Measurements from ENCODE around the gene ZBTB48. TPM values are rescaled to one million over a fixed set of nuclear protein-coding genes. Genes with fewer than 3 reads are reported as not detected.
"Not testable (repeated sequence)": the region's sequence is repeated elsewhere in the genome, so short reads cannot be mapped to it uniquely, and the experiment has no call there.

The ZBTB48 gene
- total RNA-seq, 1 donor from 2014 or later: 44.2 TPM

DNA sequence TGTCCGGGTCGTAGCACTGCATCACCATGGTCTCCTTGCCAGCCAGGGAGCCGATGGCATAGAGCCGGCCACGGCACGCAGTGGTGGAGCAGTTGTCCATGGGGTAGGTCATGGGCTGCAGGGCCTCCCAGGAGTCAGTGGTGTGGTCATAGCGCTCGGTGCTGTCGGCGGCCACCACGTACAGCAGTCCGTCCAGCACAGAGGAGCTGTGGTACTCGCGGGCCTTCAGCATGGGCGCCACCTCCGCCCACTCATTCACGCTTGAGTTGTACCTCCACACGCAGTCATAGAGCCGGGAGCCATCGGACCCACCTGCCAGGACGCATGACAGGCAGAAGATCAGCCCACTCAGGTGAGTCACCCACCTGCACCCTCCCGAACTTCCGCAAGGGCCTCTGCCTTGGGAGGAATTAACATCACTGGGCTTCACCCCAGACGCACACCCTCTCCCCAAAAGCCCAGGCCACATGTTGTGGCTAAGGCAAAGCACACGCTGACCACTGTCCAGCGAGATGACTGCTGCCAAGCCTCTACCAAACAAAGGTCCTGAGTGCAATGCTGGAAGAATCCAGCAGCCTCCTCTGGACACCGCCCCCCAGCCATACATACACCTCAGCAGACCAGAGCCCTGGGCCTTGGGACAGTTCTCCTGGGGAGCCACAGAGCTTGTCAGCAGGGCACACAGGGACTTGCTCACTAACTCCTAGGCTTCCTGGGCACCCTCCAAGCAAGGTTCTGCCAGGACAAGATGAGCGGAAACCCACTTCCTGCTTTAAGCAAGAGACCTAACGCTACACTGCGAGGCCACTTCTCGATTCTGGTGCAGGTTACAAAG is 19.6 kb downstream of the ZBTB48 start:
- H3K4me1 Mint-ChIP-seq (ENCODE audit: unreplicated experiment): peaks cover 24% of the 10 kb centered on the region
- DNase-seq (ENCODE audit: extremely low spot score, unreplicated experiment): no peak
- H3K27me3 Mint-ChIP-seq: peaks cover 8% of the 10 kb centered on the region
- H3K4me3 Mint-ChIP-seq: peak overlapping the region; percentile 31
- H3K9me3 Mint-ChIP-seq: no peaks in the 10 kb centered on the region
- TF ChIP-seq, protein P1, sequence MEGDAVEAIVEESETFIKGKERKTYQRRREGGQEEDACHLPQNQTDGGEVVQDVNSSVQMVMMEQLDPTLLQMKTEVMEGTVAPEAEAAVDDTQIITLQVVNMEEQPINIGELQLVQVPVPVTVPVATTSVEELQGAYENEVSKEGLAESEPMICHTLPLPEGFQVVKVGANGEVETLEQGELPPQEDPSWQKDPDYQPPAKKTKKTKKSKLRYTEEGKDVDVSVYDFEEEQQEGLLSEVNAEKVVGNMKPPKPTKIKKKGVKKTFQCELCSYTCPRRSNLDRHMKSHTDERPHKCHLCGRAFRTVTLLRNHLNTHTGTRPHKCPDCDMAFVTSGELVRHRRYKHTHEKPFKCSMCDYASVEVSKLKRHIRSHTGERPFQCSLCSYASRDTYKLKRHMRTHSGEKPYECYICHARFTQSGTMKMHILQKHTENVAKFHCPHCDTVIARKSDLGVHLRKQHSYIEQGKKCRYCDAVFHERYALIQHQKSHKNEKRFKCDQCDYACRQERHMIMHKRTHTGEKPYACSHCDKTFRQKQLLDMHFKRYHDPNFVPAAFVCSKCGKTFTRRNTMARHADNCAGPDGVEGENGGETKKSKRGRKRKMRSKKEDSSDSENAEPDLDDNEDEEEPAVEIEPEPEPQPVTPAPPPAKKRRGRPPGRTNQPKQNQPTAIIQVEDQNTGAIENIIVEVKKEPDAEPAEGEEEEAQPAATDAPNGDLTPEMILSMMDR (conservative IDR thresholded peaks at IDR 0.05): no peak
- no peak overlapping the region for H3K27ac Mint-ChIP-seq
- H3K36me3 Mint-ChIP-seq: no peaks in the 10 kb centered on the region

DNA sequence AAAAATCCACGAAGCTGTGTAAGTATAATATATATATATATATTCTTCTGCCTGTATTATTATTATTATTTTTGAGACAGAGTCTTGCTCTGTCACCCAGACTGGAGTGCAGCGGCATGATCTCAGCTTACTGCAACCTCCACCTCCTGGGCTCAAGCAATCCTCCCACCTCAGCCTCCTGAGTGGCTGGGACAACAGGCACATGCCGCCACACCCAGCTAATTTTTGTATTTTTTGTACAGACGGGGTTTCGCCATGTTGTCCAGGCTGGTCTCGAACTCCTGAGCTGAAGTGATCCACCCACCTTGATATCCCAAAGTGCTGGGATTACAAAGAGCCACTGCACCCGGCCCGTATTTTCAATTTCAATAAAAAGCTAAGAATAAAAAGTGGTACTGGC is 20.2 kb downstream of the ZBTB48 start:
- peak overlapping the region; percentile 91 for H3K27ac Mint-ChIP-seq
- not testable (repeated sequence) for H3K27me3 Mint-ChIP-seq; H3K9me3 Mint-ChIP-seq; DNase-seq (ENCODE audit: extremely low spot score, unreplicated experiment); H3K36me3 Mint-ChIP-seq
- H3K4me3 Mint-ChIP-seq: peak overlapping the region; percentile 94
- peaks cover 25% of the 10 kb centered on the region for H3K4me1 Mint-ChIP-seq (ENCODE audit: unreplicated experiment)

DNA sequence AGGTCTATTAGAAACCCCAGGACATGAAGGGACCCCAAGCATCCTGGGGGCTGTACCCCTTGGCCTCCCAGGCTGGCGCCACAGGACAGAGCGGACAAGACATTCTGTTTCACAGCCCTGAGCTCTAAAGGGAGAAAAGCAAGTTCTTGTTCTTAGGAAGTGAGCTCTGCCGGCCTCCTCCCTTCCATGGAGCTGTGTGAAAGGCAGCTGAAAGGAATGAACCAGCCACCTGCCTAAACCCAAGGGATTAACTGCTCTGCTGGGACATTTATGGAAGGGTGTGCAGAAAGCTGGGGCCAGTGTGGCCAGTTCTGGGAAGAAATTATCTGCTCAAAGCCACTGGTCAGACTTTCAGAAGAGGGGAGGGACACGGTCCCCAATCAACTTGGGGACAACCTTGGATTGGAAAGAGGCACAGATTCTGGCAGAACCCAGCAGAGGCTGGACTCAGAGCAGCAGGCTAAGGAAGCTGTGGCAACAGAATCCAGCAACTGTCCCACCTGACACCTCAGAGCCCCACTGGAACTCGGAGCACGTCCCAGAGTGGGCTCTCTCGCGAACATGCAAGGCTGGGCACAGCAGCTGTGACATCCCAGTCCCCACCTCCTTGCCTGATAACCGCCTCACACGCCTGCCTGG is 20.7 kb downstream of the ZBTB48 start:
- no peak for DNase-seq (ENCODE audit: extremely low spot score, unreplicated experiment)
- Mint-ChIP-seq H3K4me3 (peak overlapping the region; percentile 94), H3K9me3 (no peaks in the 10 kb centered on the region), H3K27me3 (peaks cover 8% of the 10 kb centered on the region), H3K27ac (peak overlapping the region; percentile 91), H3K36me3 (no peaks in the 10 kb centered on the region), H3K4me1 (ENCODE audit: unreplicated experiment) (peaks cover 25% of the 10 kb centered on the region)
- TF ChIP-seq, protein P1 (conservative IDR thresholded peaks at IDR 0.05): no peak

DNA sequence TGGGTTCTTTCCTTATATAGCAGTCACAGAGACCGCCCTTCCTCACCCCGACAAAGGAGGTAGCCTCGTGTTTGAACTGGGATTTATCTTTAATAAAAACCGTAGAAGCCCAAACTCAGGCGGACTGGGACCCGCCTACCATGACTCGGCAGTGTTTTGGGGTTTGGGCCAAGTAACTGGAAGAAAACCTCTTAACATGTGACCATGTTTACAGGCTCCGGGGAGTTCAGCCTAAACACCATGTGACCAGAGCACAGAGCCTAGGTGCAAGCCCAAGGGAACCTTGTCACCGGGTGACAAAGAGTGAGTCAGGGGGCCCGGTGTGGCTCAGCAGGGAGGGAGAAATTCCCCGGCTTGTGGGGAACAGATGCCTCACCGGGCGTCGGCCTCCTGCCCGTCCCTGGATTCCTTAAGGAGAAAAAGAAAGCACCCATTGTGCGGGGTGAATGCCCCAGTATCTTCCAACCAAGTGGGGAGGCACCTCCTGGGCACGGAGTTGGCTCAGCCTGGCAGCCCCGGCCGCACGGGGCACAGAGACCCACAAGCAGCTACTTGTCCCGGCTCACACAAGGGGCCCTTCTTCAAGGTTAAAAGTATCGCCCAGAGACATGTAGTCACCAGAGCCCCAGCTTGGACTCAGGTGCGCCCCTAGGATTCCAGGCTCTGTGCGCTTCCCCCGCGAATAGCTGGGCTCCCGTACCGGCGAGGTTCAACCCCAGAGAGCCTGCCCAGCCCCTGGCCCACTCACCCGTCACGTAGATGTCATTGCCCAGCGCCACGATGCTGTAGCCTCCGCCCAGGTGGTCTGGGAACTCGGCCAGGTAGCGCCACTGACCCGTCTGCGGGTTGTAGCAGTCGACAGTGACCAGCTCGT is 21.5 kb downstream of the ZBTB48 start:
- Mint-ChIP-seq H3K4me1 (ENCODE audit: unreplicated experiment) (peaks cover 22% of the 10 kb centered on the region), H3K27me3 (peaks cover 8% of the 10 kb centered on the region), H3K9me3 (no peaks in the 10 kb centered on the region), H3K36me3 (no peaks in the 10 kb centered on the region), H3K4me3 (peak overlapping the region; percentile 94), H3K27ac (peak overlapping the region; percentile 91)
- no peak for DNase-seq (ENCODE audit: extremely low spot score, unreplicated experiment)
- TF ChIP-seq, protein P1 (conservative IDR thresholded peaks at IDR 0.05): peak; percentile 6

DNA sequence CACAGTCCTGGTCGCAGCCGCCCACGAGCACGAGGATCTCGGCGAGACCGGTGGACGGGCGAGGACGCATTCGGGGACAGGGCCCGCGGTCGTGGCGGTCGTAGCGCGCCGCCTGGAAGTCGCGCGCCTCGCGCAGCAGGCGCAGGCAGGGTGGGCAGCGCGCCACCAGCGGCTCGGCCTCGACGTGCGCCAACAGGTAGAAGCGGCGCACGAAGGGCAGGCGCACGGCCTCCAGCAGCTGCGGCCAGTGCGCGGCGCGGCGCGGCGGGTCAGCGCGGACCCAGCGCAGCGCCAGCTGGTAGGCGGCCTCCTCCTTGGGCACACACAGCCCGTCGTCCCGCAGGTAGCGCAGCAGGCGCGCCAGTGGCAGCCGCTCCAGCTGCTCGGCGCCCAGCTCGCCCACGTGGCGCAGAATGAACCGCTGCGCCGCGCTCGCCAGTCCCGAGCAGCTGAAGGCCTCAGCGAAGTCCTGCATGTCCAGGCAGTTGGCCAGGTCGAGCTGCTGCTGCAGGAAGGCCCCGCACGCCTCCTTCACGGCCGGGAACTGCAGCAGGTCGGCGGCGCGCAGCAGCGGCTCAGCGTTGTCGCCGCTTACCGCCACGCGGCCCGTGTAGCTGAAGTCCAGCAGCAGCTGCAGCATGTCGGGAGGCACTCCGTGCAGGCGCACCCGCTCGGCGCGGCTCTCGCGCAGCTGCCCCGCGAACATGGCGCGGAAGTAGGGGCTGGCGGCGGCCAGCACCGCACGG is 22.3 kb downstream of the ZBTB48 start:
- H3K27ac Mint-ChIP-seq: peak overlapping the region; percentile 72

More for the DNA sequence above, 22.3 kb downstream of the ZBTB48 start:
- H3K36me3 Mint-ChIP-seq: no peaks in the 10 kb centered on the region
- peaks cover 8% of the 10 kb centered on the region for H3K27me3 Mint-ChIP-seq
- TF ChIP-seq, protein P1 (conservative IDR thresholded peaks at IDR 0.05): peak; percentile 14
- peaks cover 19% of the 10 kb centered on the region for H3K4me1 Mint-ChIP-seq (ENCODE audit: unreplicated experiment)
- no peak for DNase-seq (ENCODE audit: extremely low spot score, unreplicated experiment)
- H3K4me3 Mint-ChIP-seq: peak overlapping the region; percentile 94
- H3K9me3 Mint-ChIP-seq: no peaks in the 10 kb centered on the region
